Transverse colon (tissue), 4 donors: ENCODE data around the gene THEMIS2. TPM values are rescaled to one million over a fixed set of nuclear protein-coding genes. Genes with fewer than 3 reads are reported as not detected.

Experiments
- DNase-seq: peaks from one replicate; pipeline ENCODE4 v3.0.0-alpha.2; 2019
- H3K27ac ChIP-seq, 4 donors: fragments of 200-600 bp; sonication (generic); 2 replicates each; pipeline ENCODE4 v1.5.1; 2016 to 2018; ENCODE audit warnings: inconsistent platforms in 4 of 4
- H3K27me3 ChIP-seq: fragments of 200-600 bp; sonication (generic); 2 replicates; pipeline ENCODE4 v1.5.1; 2017; ENCODE audit warnings: inconsistent platforms
- H3K36me3 ChIP-seq, 4 donors: fragments of 200-600 bp; sonication (generic); 2 replicates each; pipeline ENCODE4 v1.5.1; 2017 to 2019; ENCODE audit warnings: inconsistent platforms in 4 of 4
- H3K4me1 ChIP-seq, 4 donors: fragments of 200-600 bp; sonication (generic); 2 replicates each; pipeline ENCODE4 v1.5.1; 2017 to 2020; ENCODE audit warnings: inconsistent platforms in 4 of 4
- H3K4me3 ChIP-seq, 4 donors: fragments of 200-600 bp; sonication (generic); 1 replicate in 1 of 4; 2 replicates in 3 of 4; pipeline versions ENCODE4 v1.5.1 to v1.6.1; 2017 to 2019; ENCODE audit warnings: inconsistent platforms in 4 of 4
- H3K9me3 ChIP-seq, 2 donors: fragments of 200-600 bp; sonication (generic); 2 replicates each; pipeline ENCODE4 v1.5.1; 2017 to 2019; ENCODE audit warnings: inconsistent platforms in 2 of 2
- CTCF ChIP-seq, 5 experiments: fragments of 200-600 bp in 3 of 5; fragments of 450-650 bp in 2 of 5; sonication (generic) in 3 of 5; IDR thresholded peaks; 1 replicate in 2 of 5; 2 replicates in 3 of 5; pipeline ENCODE4 v1.5.1; 2016 to 2017; ENCODE audit warnings: antibody characterized with exemption in 5 of 5, inconsistent platforms in 3 of 5, mild to moderate bottlenecking in 2 of 5, moderate library complexity in 1 of 5
- EP300 ChIP-seq: sonication (generic); formaldehyde crosslinking; IDR thresholded peaks from one replicate; pipeline ENCODE4 v1.6.1; 2017; ENCODE audit warnings: antibody characterized with exemption, low read depth
- POLR2A ChIP-seq: fragments of 450-650 bp; IDR thresholded peaks from one replicate; pipeline ENCODE4 v1.6.1; 2016; ENCODE audit warnings: antibody characterized with exemption, mild to moderate bottlenecking, moderate library complexity
- POLR2AphosphoS5 ChIP-seq, 3 donors: sonication (generic); formaldehyde crosslinking; IDR thresholded peaks; one replicate each; pipeline ENCODE4 v1.6.1; 2016; ENCODE audit warnings: antibody characterized with exemption in 3 of 3
- WGBS, 2 donors: methylation state at CpG; one replicate each; pipeline ENCODE4 v1.1.5; 2018; ENCODE audit warnings: low coverage in 1 of 2; 5-methylcytosine and 5-hydroxymethylcytosine counted together
- in situ Hi-C, 4 donors: fragments of 200-750 bp; cut with MboI; loops; one replicate each; pipeline versions ENCODE4 v1.15.0 to v1.15.1; 2017; ENCODE audit warnings: low sequenced_read_pairs in 3 of 4, low pct_ligation_motif_present in 1 of 4, low pct_unique_long_range_greater_than_20kb in 1 of 4
- intact Hi-C: fragments of 100-400 bp; cut with DNase I; formaldehyde crosslinking; loops from one replicate; pipeline ENCODE4 v1.15.1; 2023; ENCODE audit warnings: low total_unique reads
- total RNA-seq, 4 donors: library from RNA; depleted of rRNA; stranded (reverse); fragments of >200 nt; gene quantifications; one replicate each; pipeline ENCODE4 v1.1.0, GENCODE V29; 2016

The THEMIS2 gene
- total RNA-seq, 4 donors from 2014 or later = 1.00 to 27.9 (median 18.6) TPM

GRCh38 chr1:27887215-27888021 lies 15.1 kb downstream of the THEMIS2 start:
- H3K4me3 ChIP-seq = no peak overlapping the region
- no peaks in the 10 kb centered on the region for H3K9me3 ChIP-seq
- WGBS, 2 donors = 66% methylated on average over 8 of the region's 8 CpGs; no CpG with 5 or more reads in 1 of the 2 donors
- intact Hi-C loops (no loop called here), in situ Hi-C loops (no loop called here)
- H3K4me1 ChIP-seq = no peaks in the 10 kb centered on the region
- DNase-seq = peak; percentile 59
- peak overlapping the region; percentile 53 to 75 (median 72) for H3K27ac ChIP-seq
- H3K27me3 ChIP-seq = no peaks in the 10 kb centered on the region
- H3K36me3 ChIP-seq = peaks cover 0 to 15% (median 3%) of the 10 kb centered on the region in 4 donors
- TF ChIP-seq POLR2A = no peak
- no peak for TF ChIP-seq EP300
- TF ChIP-seq CTCF (IDR thresholded peaks at IDR 0.05) = no peak
- TF ChIP-seq POLR2AphosphoS5 (IDR thresholded peaks at IDR 0.05) = no peak

GRCh38 chr1:27889506-27889905 lies 17.2 kb downstream of the THEMIS2 start:
- TF ChIP-seq POLR2A (no peak), EP300 (no peak), CTCF (IDR thresholded peaks at IDR 0.05) (no peak), POLR2AphosphoS5 (IDR thresholded peaks at IDR 0.05) (no peak)
- Histone ChIP-seq H3K4me1 (no peaks in the 10 kb centered on the region), H3K27me3 (no peaks in the 10 kb centered on the region), H3K9me3 (no peaks in the 10 kb centered on the region), H3K36me3 (peaks cover 0 to 32% (median 14%) of the 10 kb centered on the region in 4 donors), H3K4me3 (no peak overlapping the region), H3K27ac (peak overlapping the region in 3 of 4 donors; percentile 54 to 75 (median 72))
- intact Hi-C loops (no loop called here), in situ Hi-C loops (no loop called here)
- no peak for DNase-seq
- WGBS, 2 donors = 80% methylated on average over 3 of the region's 3 CpGs; no CpG with 5 or more reads in 1 of the 2 donors

GRCh38 chr1:27891196-27891889 lies 19.0 kb downstream of the THEMIS2 start:
- in situ Hi-C loops (no loop called here), intact Hi-C loops (no loop called here)
- DNase-seq = peak; percentile 63

More at GRCh38 chr1:27891196-27891889, 19.0 kb downstream of the THEMIS2 start:
- WGBS, 2 donors = 56 to 76% methylated on average over 7 of the region's 7 CpGs
- no peaks in the 10 kb centered on the region for H3K9me3 ChIP-seq
- H3K4me1 ChIP-seq = no peaks in the 10 kb centered on the region
- H3K36me3 ChIP-seq = peaks cover 0 to 50% (median 22%) of the 10 kb centered on the region in 4 donors
- H3K4me3 ChIP-seq = no peak overlapping the region
- no peaks in the 10 kb centered on the region for H3K27me3 ChIP-seq
- H3K27ac ChIP-seq = peak overlapping the region; percentile 54 to 75 (median 64)
- TF ChIP-seq CTCF (IDR thresholded peaks at IDR 0.05) = peak in 1 of 5 experiments; percentile 30
- TF ChIP-seq POLR2A = no peak
- TF ChIP-seq EP300 = peak; percentile 88
- TF ChIP-seq POLR2AphosphoS5 (IDR thresholded peaks at IDR 0.05) = peak; percentile 19 to 51 (median 38)
